K562 (cell line): ENCODE data around the gene KIF5A. TPM values are rescaled to one million over a fixed set of nuclear protein-coding genes. Genes with fewer than 3 reads are reported as not detected.

ENCODE experiments used
- ELF1 ChIP-seq: fragments of 200-800 bp; sonication (Bioruptor generic); IDR thresholded peaks from 2 replicates; pipeline ENCODE4 v1.6.1; 2016; ENCODE audit warnings: missing genetic modification characterization, missing compliant biosample characterization
- KAT7 ChIP-seq: sonication (generic); formaldehyde crosslinking; IDR thresholded peaks from 2 replicates; pipeline ENCODE4 v1.8.0; 2022; ENCODE audit warnings: missing genetic modification reagents, mild to moderate bottlenecking, borderline replicate concordance
- PML ChIP-seq: IDR thresholded peaks from 2 replicates; pipeline ENCODE4 v1.6.1; 2012; ENCODE audit warnings: low read length, inconsistent platforms
- POLR2B ChIP-seq: fragments of 450-650 bp; IDR thresholded peaks from 2 replicates; pipeline ENCODE4 v1.6.1; 2018; ENCODE audit warnings: low read depth; ENCODE audit not compliant: partially characterized antibody
- SMAD4 ChIP-seq: fragments of 250-450 bp; sonication (Bioruptor Pico); conservative IDR thresholded peaks from 2 replicates; pipeline ENCODE4 v1.8.0; 2021; ENCODE audit warnings: inconsistent platforms, mild to moderate bottlenecking, moderate library complexity
- SNIP1 ChIP-seq: fragments of 450-650 bp; IDR thresholded peaks from 2 replicates; pipeline ENCODE4 v1.7.1; 2017; ENCODE audit warnings: low read depth, mild to moderate bottlenecking
- TARDBP ChIP-seq: fragments of 450-650 bp; IDR thresholded peaks from 2 replicates; pipeline ENCODE4 v1.6.1; 2016
- THRA ChIP-seq: fragments of 450-650 bp; IDR thresholded peaks from 2 replicates; pipeline ENCODE4 v1.6.1; 2017; ENCODE audit warnings: mild to moderate bottlenecking, moderate library complexity
- polyA plus RNA-seq, 8 experiments: library from polyadenylated mRNA; depleted of rRNA in 4 of 8; stranded (reverse) in 5 of 8; unstranded in 3 of 8; fragments of >200 nt; fragmentation: Nextera tagmentation in 2 of 8; fragmentation: Illumina TruSeq in 1 of 8; extraction: Ambion mirVana in 2 of 8; extraction: Trizol in 1 of 8; gene quantifications; 2 replicates each; pipeline versions ENCODE4 v1.2.1 to v1.2.3, GENCODE V29; 2011 to 2014; ENCODE audit warnings: inconsistent platforms in 1 of 8, missing spikeins in 1 of 8
- total RNA-seq, 7 experiments: library from RNA; depleted of rRNA in 6 of 7; stranded (reverse); fragments of >200 nt in 6 of 7; fragmentation: Illumina TruSeq in 2 of 7; extraction: Trizol in 2 of 7; gene quantifications; 2 replicates each; pipeline versions ENCODE4 v1.2.1 to v1.2.3, GENCODE V29; 2011 to 2021; ENCODE audit warnings: low replicate concordance in 1 of 7
- TF ChIP-seq, protein P1 (sequence below): fragments of 450-650 bp; IDR thresholded peaks from 2 replicates; pipeline ENCODE4 v1.6.1; 2016; ENCODE audit warnings: mild to moderate bottlenecking, moderate library complexity
- TF ChIP-seq, protein P2 (sequence below): sonication (generic); formaldehyde crosslinking; IDR thresholded peaks from 2 replicates; pipeline ENCODE4 v1.8.0; 2022; ENCODE audit warnings: missing genetic modification reagents, mild to moderate bottlenecking, borderline replicate concordance
- TF ChIP-seq, protein P3 (sequence below): sonication (generic); formaldehyde crosslinking; IDR thresholded peaks from 2 replicates; pipeline ENCODE4 v1.8.0; 2022; ENCODE audit warnings: mild to moderate bottlenecking, missing genetic modification reagents, borderline replicate concordance

The KIF5A gene
- total and polyA plus RNA-seq, 9 of the 15 experiments (the other 6 are each of a cell fraction or from before 2014, with no cell fraction given): 3.4 to 17.7 (median 8.0) TPM

GRCh38 chr12:57590864-57591781 is 41.3 kb downstream of the KIF5A start, which contains the start of gene PIP4K2C (continued):
- TF ChIP-seq, protein P1, sequence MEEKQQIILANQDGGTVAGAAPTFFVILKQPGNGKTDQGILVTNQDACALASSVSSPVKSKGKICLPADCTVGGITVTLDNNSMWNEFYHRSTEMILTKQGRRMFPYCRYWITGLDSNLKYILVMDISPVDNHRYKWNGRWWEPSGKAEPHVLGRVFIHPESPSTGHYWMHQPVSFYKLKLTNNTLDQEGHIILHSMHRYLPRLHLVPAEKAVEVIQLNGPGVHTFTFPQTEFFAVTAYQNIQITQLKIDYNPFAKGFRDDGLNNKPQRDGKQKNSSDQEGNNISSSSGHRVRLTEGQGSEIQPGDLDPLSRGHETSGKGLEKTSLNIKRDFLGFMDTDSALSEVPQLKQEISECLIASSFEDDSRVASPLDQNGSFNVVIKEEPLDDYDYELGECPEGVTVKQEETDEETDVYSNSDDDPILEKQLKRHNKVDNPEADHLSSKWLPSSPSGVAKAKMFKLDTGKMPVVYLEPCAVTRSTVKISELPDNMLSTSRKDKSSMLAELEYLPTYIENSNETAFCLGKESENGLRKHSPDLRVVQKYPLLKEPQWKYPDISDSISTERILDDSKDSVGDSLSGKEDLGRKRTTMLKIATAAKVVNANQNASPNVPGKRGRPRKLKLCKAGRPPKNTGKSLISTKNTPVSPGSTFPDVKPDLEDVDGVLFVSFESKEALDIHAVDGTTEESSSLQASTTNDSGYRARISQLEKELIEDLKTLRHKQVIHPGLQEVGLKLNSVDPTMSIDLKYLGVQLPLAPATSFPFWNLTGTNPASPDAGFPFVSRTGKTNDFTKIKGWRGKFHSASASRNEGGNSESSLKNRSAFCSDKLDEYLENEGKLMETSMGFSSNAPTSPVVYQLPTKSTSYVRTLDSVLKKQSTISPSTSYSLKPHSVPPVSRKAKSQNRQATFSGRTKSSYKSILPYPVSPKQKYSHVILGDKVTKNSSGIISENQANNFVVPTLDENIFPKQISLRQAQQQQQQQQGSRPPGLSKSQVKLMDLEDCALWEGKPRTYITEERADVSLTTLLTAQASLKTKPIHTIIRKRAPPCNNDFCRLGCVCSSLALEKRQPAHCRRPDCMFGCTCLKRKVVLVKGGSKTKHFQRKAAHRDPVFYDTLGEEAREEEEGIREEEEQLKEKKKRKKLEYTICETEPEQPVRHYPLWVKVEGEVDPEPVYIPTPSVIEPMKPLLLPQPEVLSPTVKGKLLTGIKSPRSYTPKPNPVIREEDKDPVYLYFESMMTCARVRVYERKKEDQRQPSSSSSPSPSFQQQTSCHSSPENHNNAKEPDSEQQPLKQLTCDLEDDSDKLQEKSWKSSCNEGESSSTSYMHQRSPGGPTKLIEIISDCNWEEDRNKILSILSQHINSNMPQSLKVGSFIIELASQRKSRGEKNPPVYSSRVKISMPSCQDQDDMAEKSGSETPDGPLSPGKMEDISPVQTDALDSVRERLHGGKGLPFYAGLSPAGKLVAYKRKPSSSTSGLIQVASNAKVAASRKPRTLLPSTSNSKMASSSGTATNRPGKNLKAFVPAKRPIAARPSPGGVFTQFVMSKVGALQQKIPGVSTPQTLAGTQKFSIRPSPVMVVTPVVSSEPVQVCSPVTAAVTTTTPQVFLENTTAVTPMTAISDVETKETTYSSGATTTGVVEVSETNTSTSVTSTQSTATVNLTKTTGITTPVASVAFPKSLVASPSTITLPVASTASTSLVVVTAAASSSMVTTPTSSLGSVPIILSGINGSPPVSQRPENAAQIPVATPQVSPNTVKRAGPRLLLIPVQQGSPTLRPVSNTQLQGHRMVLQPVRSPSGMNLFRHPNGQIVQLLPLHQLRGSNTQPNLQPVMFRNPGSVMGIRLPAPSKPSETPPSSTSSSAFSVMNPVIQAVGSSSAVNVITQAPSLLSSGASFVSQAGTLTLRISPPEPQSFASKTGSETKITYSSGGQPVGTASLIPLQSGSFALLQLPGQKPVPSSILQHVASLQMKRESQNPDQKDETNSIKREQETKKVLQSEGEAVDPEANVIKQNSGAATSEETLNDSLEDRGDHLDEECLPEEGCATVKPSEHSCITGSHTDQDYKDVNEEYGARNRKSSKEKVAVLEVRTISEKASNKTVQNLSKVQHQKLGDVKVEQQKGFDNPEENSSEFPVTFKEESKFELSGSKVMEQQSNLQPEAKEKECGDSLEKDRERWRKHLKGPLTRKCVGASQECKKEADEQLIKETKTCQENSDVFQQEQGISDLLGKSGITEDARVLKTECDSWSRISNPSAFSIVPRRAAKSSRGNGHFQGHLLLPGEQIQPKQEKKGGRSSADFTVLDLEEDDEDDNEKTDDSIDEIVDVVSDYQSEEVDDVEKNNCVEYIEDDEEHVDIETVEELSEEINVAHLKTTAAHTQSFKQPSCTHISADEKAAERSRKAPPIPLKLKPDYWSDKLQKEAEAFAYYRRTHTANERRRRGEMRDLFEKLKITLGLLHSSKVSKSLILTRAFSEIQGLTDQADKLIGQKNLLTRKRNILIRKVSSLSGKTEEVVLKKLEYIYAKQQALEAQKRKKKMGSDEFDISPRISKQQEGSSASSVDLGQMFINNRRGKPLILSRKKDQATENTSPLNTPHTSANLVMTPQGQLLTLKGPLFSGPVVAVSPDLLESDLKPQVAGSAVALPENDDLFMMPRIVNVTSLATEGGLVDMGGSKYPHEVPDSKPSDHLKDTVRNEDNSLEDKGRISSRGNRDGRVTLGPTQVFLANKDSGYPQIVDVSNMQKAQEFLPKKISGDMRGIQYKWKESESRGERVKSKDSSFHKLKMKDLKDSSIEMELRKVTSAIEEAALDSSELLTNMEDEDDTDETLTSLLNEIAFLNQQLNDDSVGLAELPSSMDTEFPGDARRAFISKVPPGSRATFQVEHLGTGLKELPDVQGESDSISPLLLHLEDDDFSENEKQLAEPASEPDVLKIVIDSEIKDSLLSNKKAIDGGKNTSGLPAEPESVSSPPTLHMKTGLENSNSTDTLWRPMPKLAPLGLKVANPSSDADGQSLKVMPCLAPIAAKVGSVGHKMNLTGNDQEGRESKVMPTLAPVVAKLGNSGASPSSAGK: peak; percentile 73
- TF ChIP-seq, protein P2, sequence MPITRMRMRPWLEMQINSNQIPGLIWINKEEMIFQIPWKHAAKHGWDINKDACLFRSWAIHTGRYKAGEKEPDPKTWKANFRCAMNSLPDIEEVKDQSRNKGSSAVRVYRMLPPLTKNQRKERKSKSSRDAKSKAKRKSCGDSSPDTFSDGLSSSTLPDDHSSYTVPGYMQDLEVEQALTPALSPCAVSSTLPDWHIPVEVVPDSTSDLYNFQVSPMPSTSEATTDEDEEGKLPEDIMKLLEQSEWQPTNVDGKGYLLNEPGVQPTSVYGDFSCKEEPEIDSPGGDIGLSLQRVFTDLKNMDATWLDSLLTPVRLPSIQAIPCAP (CRISPR knock-in tag): no peak
- TF ChIP-seq POLR2B: peak; percentile 40
- TF ChIP-seq SMAD4 (CRISPR knock-in tag): peak; percentile 83
- no peak; the same call in 1 of the 2 replicates for TF ChIP-seq PML
- TF ChIP-seq KAT7 (CRISPR knock-in tag): no peak
- TF ChIP-seq TARDBP: no peak
- no peak for TF ChIP-seq THRA
- TF ChIP-seq, protein P3, sequence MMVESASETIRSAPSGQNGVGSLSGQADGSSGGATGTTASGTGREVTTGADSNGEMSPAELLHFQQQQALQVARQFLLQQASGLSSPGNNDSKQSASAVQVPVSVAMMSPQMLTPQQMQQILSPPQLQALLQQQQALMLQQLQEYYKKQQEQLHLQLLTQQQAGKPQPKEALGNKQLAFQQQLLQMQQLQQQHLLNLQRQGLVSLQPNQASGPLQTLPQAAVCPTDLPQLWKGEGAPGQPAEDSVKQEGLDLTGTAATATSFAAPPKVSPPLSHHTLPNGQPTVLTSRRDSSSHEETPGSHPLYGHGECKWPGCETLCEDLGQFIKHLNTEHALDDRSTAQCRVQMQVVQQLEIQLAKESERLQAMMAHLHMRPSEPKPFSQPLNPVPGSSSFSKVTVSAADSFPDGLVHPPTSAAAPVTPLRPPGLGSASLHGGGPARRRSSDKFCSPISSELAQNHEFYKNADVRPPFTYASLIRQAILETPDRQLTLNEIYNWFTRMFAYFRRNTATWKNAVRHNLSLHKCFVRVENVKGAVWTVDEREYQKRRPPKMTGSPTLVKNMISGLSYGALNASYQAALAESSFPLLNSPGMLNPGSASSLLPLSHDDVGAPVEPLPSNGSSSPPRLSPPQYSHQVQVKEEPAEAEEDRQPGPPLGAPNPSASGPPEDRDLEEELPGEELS (CRISPR knock-in tag): no peak
- TF ChIP-seq SNIP1: no peak
- TF ChIP-seq ELF1 (tag): peak; percentile 96
